ENCODE measurements around the gene EFCAB13.

The EFCAB13 gene

GRCh38 chr17:47299239-47299910, 24.4 kb upstream of the EFCAB13 start:
- Histone ChIP-seq H3K36me3 (ENCODE audit: insufficient read depth, low read length) (no peaks in the 10 kb centered on the region), H3K9me3 (ENCODE audit: low read depth, low read length) (no peaks in the 10 kb centered on the region), H3K9ac (ENCODE audit: insufficient read length) (no peak overlapping the region), H3K27ac (no peak overlapping the region), H3K4me3 (no peak overlapping the region)
- no peak for DNase-seq (ENCODE audit: low read depth, low spot score)
- TF ChIP-seq EZH2 (IDR thresholded peaks at IDR 0.05) (no peak), POLR2AphosphoS5 (IDR thresholded peaks at IDR 0.05; ENCODE audit: borderline replicate concordance, low read depth, low read length) (no peak), FOXP2 (optimal IDR thresholded peaks at IDR 0.05; ENCODE audit: control extremely low read depth, extremely low read length, insufficient read depth) (no peak)

DNA sequence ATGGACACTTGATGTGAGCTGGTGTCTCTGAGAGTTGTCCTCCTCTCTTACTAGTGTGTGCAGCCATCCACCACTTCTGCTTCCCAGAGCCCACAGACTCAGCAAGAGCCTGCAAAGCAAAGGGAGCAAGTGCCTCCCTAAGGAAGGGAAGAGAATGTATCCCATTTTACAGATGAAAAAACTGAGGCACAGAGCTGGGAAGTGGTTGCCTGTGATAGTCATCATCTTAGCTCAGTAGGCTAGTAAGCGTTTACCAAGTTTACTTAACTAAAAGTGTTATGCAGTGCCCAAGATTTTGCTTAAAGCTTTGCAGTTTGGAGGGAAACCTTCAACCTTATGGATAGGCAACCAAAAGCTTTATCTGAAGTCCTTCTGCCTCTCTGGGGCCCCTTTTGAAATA, 23.0 kb upstream of the EFCAB13 start:
- Histone ChIP-seq H3K9ac (ENCODE audit: insufficient read length) (no peak overlapping the region), H3K27ac (no peak overlapping the region), H3K4me3 (no peak overlapping the region), H3K36me3 (ENCODE audit: insufficient read depth, low read length) (no peaks in the 10 kb centered on the region), H3K9me3 (ENCODE audit: low read depth, low read length) (no peaks in the 10 kb centered on the region)
- DNase-seq (ENCODE audit: low read depth, low spot score) = no peak
- TF ChIP-seq EZH2 (IDR thresholded peaks at IDR 0.05) (no peak), POLR2AphosphoS5 (IDR thresholded peaks at IDR 0.05; ENCODE audit: borderline replicate concordance, low read depth, low read length) (no peak), FOXP2 (optimal IDR thresholded peaks at IDR 0.05; ENCODE audit: control extremely low read depth, extremely low read length, insufficient read depth) (no peak)

DNA sequence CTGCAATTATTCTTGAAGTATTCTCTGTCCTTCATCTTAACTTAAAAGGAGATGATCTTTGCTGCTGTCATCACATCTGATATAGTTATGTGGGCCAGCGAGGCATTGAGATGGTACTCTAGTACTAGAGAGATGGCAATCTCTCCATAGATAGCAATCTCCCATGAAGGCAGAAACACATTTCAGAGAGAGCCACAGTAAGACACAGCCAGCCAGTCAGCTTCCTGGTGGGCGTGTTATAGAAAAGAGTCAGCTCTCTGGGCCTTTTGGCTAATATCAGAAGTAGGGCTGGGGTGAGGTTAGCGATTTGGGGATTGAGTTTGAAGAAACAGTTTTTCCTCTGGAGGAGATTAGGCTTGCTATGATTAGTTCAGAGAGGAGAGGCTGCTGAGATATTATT, 22.6 kb upstream of the EFCAB13 start:
- Histone ChIP-seq H3K4me3 (no peak overlapping the region), H3K27ac (no peak overlapping the region), H3K9me3 (ENCODE audit: low read depth, low read length) (no peaks in the 10 kb centered on the region), H3K9ac (ENCODE audit: insufficient read length) (no peak overlapping the region), H3K36me3 (ENCODE audit: insufficient read depth, low read length) (no peaks in the 10 kb centered on the region)
- TF ChIP-seq EZH2 (IDR thresholded peaks at IDR 0.05) (no peak), POLR2AphosphoS5 (IDR thresholded peaks at IDR 0.05; ENCODE audit: borderline replicate concordance, low read depth, low read length) (no peak), FOXP2 (optimal IDR thresholded peaks at IDR 0.05; ENCODE audit: control extremely low read depth, extremely low read length, insufficient read depth) (no peak)
- DNase-seq (ENCODE audit: low read depth, low spot score) = no peak

DNA sequence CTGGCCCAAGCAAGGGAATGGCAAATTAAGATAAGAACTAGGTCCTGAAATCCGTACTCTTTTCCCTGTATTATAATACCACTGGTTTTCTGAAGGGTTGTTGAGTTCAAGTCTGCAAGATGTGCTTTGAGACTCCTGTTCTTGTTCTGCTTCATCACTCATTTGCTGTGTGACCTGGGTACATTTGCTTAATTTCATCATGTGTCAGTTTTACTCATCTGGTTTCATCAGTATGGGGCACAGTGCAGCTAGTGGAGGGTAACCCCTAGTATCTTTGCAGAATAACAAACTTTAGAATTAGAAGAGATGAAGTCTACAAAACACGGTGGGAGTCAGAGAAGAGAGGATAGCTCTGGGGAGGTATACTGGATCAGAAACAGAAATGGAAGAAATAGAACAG, 21.9 kb upstream of the EFCAB13 start:
- H3K4me3 ChIP-seq = no peak overlapping the region
- H3K27ac ChIP-seq = no peak overlapping the region
- no peak overlapping the region for H3K9ac ChIP-seq (ENCODE audit: insufficient read length)
- no peaks in the 10 kb centered on the region for H3K36me3 ChIP-seq (ENCODE audit: insufficient read depth, low read length)
- DNase-seq (ENCODE audit: low read depth, low spot score) = no peak
- H3K9me3 ChIP-seq (ENCODE audit: low read depth, low read length) = no peaks in the 10 kb centered on the region
- TF ChIP-seq FOXP2 (optimal IDR thresholded peaks at IDR 0.05; ENCODE audit: control extremely low read depth, extremely low read length, insufficient read depth) (no peak), POLR2AphosphoS5 (IDR thresholded peaks at IDR 0.05; ENCODE audit: borderline replicate concordance, low read depth, low read length) (no peak), EZH2 (IDR thresholded peaks at IDR 0.05) (no peak)

DNA sequence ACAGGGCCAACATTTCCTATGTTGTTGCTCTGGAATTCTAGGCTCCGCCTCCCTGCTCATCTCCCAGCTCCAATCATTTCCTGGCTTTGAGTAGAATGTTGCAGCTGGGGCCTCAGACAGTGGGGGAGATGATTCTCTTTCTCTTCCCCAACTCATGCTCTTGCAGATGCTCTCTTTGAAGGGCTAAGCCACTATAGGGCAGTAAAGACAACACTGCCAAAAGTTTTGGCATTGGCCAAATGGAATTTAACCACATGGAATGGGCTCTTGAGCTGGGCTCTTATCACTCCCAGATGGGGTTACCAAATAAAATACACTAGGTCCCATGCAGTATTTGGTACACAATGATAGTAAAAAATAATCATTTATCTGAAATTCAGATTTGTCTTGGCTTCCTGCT, 19.6 kb upstream of the EFCAB13 start:
- Histone ChIP-seq H3K27ac (no peak overlapping the region), H3K4me3 (no peak overlapping the region), H3K9me3 (ENCODE audit: low read depth, low read length) (no peaks in the 10 kb centered on the region), H3K9ac (ENCODE audit: insufficient read length) (no peak overlapping the region), H3K36me3 (ENCODE audit: insufficient read depth, low read length) (no peaks in the 10 kb centered on the region)
- TF ChIP-seq POLR2AphosphoS5 (IDR thresholded peaks at IDR 0.05; ENCODE audit: borderline replicate concordance, low read depth, low read length) (no peak), FOXP2 (optimal IDR thresholded peaks at IDR 0.05; ENCODE audit: control extremely low read depth, extremely low read length, insufficient read depth) (no peak), EZH2 (IDR thresholded peaks at IDR 0.05) (no peak)
- no peak for DNase-seq (ENCODE audit: low read depth, low spot score)

- Histone ChIP-seq H3K36me3 (ENCODE audit: insufficient read depth, low read length) (no peaks in the 10 kb centered on the region), H3K9me3 (ENCODE audit: low read depth, low read length) (no peaks in the 10 kb centered on the region), H3K4me3 (no peak overlapping the region), H3K27ac (no peak overlapping the region), H3K9ac (ENCODE audit: insufficient read length) (no peak overlapping the region)
- no peak for TF ChIP-seq FOXP2 (optimal IDR thresholded peaks at IDR 0.05; ENCODE audit: control extremely low read depth, extremely low read length, insufficient read depth)
- no peak for TF ChIP-seq EZH2 (IDR thresholded peaks at IDR 0.05)
- TF ChIP-seq POLR2AphosphoS5 (IDR thresholded peaks at IDR 0.05; ENCODE audit: borderline replicate concordance, low read depth, low read length) = no peak
- DNase-seq (ENCODE audit: low read depth, low spot score) = no peak
These were observed 18.3 kb upstream of the EFCAB13 start for GRCh38 chr17:47305302-47305923.

DNA sequence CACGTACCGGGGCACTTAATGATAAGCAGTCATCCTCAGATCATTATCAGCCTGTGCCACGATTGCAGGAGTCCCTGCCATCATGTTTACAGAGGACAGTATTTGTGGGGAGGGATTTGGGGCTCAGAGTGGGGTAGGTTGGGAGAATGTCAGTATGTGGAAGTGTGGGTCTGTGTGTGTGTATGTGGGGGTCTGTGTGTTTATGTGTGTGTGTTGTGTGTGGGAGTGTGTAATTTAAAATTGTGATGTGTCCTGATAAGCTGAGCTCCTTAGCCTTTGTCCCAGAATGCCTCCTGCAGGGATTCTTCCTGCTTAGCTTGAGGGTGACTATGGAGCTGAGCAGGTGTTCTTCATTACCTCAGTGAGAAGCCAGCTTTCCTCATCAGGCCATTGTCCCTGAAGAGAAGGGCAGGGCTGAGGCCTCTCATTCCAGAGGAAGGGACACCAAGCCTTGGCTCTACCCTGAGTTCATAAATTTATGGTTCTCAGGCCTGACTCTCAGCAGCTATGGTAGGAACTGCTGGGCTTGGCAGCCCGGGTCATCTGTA, 13.5 kb upstream of the EFCAB13 start:
- Histone ChIP-seq H3K27ac (no peak overlapping the region), H3K4me3 (no peak overlapping the region), H3K36me3 (ENCODE audit: insufficient read depth, low read length) (no peaks in the 10 kb centered on the region), H3K9me3 (ENCODE audit: low read depth, low read length) (no peaks in the 10 kb centered on the region), H3K9ac (ENCODE audit: insufficient read length) (no peak overlapping the region)
- no peak for DNase-seq (ENCODE audit: low read depth, low spot score)
- no peak for TF ChIP-seq FOXP2 (optimal IDR thresholded peaks at IDR 0.05; ENCODE audit: control extremely low read depth, extremely low read length, insufficient read depth)

DNA sequence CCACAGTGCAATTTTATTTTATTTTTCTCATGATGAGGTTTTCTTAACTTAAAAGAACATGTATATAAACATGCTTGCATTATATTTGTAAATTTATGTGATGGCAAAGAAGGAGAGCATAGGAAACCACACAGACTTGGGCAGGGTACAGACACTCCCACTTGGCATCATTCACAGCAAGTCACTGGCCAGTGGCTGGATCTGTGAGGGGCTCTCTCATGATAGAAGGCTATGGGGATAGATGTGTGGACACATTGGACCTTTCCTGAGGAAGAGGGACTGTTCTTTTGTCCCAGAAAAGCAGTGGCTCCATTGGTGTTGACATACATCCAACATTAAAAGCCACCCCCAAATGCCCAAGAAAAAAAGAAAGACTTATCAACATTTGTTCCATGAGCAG, 12.3 kb upstream of the EFCAB13 start:
- no peak overlapping the region for H3K27ac ChIP-seq
- no peak for TF ChIP-seq POLR2AphosphoS5 (IDR thresholded peaks at IDR 0.05; ENCODE audit: borderline replicate concordance, low read depth, low read length)
- no peak for TF ChIP-seq FOXP2 (optimal IDR thresholded peaks at IDR 0.05; ENCODE audit: control extremely low read depth, extremely low read length, insufficient read depth)
- TF ChIP-seq EZH2 (IDR thresholded peaks at IDR 0.05) = no peak
- no peak overlapping the region for H3K4me3 ChIP-seq
- no peak overlapping the region for H3K9ac ChIP-seq (ENCODE audit: insufficient read length)
- H3K36me3 ChIP-seq (ENCODE audit: insufficient read depth, low read length) = no peaks in the 10 kb centered on the region
- no peak for DNase-seq (ENCODE audit: low read depth, low spot score)
- H3K9me3 ChIP-seq (ENCODE audit: low read depth, low read length) = no peaks in the 10 kb centered on the region

Measured in SK-N-MC (cell line).